ENCODE results near the gene TARS2. TPM values are rescaled to one million over a fixed set of nuclear protein-coding genes. Genes with fewer than 3 reads are reported as not detected.

TARS2 gene
- polyA plus RNA-seq, 1 of the 3 experiments (the other 2 are of a cell fraction), result 22.2 TPM

DNA sequence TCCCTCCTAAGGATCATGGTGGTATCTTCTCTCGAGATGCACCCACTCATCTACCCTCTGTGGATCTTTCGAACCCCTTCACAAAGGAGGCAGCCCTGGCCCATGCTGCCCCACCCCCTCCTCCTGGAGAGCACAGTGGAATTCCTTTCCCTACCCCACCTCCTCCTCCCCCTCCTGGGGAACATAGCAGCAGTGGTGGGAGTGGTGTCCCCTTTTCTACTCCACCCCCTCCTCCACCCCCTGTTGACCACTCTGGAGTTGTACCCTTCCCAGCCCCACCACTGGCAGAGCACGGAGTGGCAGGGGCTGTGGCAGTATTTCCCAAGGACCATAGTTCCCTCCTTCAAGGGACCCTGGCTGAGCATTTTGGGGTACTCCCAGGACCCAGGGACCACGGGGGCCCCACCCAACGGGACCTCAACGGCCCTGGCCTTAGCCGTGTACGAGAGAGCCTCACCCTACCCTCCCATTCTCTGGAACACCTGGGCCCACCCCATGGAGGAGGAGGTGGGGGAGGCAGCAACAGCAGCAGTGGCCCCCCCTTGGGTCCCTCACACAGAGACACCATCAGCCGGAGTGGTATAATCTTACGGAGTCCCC, 14.5 kb upstream of the TARS2 start:
- peaks cover 24 to 53% of the 10 kb centered on the region in 2 experiments for H3K36me3 ChIP-seq (replicated peaks in 1 of 2; ENCODE audit: control insufficient read depth in 1 of 2, insufficient read depth in 2 of 2, low read length in 1 of 2)

DNA sequence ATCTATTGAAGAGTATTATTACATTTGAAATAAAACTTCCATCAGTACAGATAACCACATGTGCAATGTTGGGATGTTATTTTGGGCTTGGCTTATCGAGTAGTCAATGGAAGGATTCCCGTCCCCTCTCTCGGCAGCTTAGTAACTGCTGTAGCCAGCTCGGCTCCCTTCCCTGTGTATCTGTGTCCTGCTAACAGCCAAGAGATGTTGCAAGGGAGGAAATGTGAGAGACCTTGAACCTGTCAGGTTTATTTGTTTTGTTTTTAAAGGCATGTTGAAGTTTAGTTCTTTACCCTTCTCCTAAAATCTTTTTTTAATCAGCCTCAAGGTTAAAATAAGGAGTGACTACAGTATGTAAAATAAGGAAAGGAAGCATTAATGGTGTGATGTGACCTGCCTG, 13.6 kb upstream of the TARS2 start:
- no peaks in the 10 kb centered on the region for H3F3A ChIP-seq (replicated peaks; ENCODE audit: insufficient read depth)
- H3K27ac ChIP-seq (ENCODE audit: low read depth in 2 of 2, low read length in 1 of 2), result no peak overlapping the region
- WGBS (ENCODE audit: low lambda C conversion rate), result 96% methylated on average over 4 of the region's 4 CpGs
- H3K9me2 ChIP-seq, result no peaks in the 10 kb centered on the region
- H3K4me2 ChIP-seq, result no peak overlapping the region
- H3K36me3 ChIP-seq (replicated peaks in 1 of 2; ENCODE audit: control insufficient read depth in 1 of 2, insufficient read depth in 2 of 2, low read length in 1 of 2), result peaks cover 24 to 53% of the 10 kb centered on the region in 2 experiments
- no peaks in the 10 kb centered on the region for H3K79me2 ChIP-seq (ENCODE audit: insufficient read depth)
- H3K9ac ChIP-seq, result no peak overlapping the region
- no peak overlapping the region for H2AFZ ChIP-seq (ENCODE audit: low read depth)
- DNase-seq, result no peak
- CTCF ChIA-PET, result interaction anchor here (1.7 kb wide), 1 partner anchor 59 kb away, joined by 5 read pairs; no protein-coding TSS in a partner anchor
- TF ChIP-seq, protein P1, sequence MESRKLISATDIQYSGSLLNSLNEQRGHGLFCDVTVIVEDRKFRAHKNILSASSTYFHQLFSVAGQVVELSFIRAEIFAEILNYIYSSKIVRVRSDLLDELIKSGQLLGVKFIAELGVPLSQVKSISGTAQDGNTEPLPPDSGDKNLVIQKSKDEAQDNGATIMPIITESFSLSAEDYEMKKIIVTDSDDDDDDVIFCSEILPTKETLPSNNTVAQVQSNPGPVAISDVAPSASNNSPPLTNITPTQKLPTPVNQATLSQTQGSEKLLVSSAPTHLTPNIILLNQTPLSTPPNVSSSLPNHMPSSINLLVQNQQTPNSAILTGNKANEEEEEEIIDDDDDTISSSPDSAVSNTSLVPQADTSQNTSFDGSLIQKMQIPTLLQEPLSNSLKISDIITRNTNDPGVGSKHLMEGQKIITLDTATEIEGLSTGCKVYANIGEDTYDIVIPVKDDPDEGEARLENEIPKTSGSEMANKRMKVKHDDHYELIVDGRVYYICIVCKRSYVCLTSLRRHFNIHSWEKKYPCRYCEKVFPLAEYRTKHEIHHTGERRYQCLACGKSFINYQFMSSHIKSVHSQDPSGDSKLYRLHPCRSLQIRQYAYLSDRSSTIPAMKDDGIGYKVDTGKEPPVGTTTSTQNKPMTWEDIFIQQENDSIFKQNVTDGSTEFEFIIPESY (IDR thresholded peaks at IDR 0.05; ENCODE audit: borderline replicate concordance, low read depth), result no peak
- H3K4me3 ChIP-seq (ENCODE audit: low read depth in 2 of 2, low read length in 1 of 2), result no peak overlapping the region
- no peaks in the 10 kb centered on the region for H3K27me3 ChIP-seq (ENCODE audit: insufficient read depth)
- no peaks in the 10 kb centered on the region; a peak in 1 of 4 replicates for H3K4me1 ChIP-seq (ENCODE audit: control insufficient read depth in 1 of 2, insufficient read depth in 2 of 2, low read depth in 1 of 2, low read length in 1 of 2)
- no peaks in the 10 kb centered on the region for H3K9me3 ChIP-seq
- no peaks in the 10 kb centered on the region for H4K20me1 ChIP-seq (ENCODE audit: insufficient read depth)
- POLR2A ChIA-PET, result no interaction called here

More for the DNA sequence above, 14.5 kb upstream of the TARS2 start:
- POLR2A ChIA-PET, result no interaction called here
- no peak for TF ChIP-seq JUND (IDR thresholded peaks at IDR 0.05)
- TF ChIP-seq, protein P2, sequence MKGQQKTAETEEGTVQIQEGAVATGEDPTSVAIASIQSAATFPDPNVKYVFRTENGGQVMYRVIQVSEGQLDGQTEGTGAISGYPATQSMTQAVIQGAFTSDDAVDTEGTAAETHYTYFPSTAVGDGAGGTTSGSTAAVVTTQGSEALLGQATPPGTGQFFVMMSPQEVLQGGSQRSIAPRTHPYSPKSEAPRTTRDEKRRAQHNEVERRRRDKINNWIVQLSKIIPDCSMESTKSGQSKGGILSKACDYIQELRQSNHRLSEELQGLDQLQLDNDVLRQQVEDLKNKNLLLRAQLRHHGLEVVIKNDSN (IDR thresholded peaks at IDR 0.05; ENCODE audit: borderline replicate concordance, low read depth), result no peak
- TF ChIP-seq FOSL2 (IDR thresholded peaks at IDR 0.05; ENCODE audit: borderline replicate concordance, low read depth), result no peak
- no peak overlapping the region for H3K4me3 ChIP-seq (ENCODE audit: low read depth in 2 of 2, low read length in 1 of 2)
- no peaks in the 10 kb centered on the region for H3K79me2 ChIP-seq (ENCODE audit: insufficient read depth)
- H3K9ac ChIP-seq, result no peak overlapping the region
- no peak overlapping the region for H3K27ac ChIP-seq (ENCODE audit: low read depth in 2 of 2, low read length in 1 of 2)
- CTCF ChIA-PET, result no interaction called here
- no peaks in the 10 kb centered on the region for H3K27me3 ChIP-seq (ENCODE audit: insufficient read depth)
- no peak for DNase-seq
- 100% methylated on average over 3 of the region's 10 CpGs for WGBS (ENCODE audit: low lambda C conversion rate)
- H3F3A ChIP-seq (replicated peaks; ENCODE audit: insufficient read depth), result no peaks in the 10 kb centered on the region
- no peaks in the 10 kb centered on the region for H4K20me1 ChIP-seq (ENCODE audit: insufficient read depth)
- H3K9me3 ChIP-seq, result no peaks in the 10 kb centered on the region
- H2AFZ ChIP-seq (ENCODE audit: low read depth), result no peak overlapping the region
- H3K4me1 ChIP-seq (ENCODE audit: control insufficient read depth in 1 of 2, insufficient read depth in 2 of 2, low read depth in 1 of 2, low read length in 1 of 2), result no peaks in the 10 kb centered on the region; a peak in 1 of 4 replicates
- no peak overlapping the region for H3K4me2 ChIP-seq
- H3K9me2 ChIP-seq, result no peaks in the 10 kb centered on the region

DNA sequence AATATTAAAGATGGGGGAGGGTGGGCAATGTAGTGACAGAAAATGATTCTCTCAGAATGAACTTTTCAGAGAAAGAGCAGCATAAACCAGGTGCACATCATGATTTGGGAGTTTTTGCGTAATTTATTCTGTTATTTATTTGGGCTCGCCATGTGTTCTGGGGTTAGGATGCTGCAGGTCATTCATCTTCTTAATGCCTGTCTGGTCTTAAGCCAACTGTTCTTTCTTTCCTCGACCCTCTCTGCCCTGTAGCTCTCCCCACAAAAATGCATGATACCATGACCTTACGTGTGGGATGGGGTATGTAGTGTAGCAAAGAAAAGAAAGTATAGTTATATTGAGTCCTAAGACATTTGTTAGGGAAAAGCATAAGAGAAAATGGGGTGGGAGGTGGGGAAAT, 12.3 kb upstream of the TARS2 start:
- 65% methylated on average over 4 of the region's 4 CpGs for WGBS (ENCODE audit: low lambda C conversion rate)
- H3K79me2 ChIP-seq (ENCODE audit: insufficient read depth), result no peaks in the 10 kb centered on the region
- peaks cover 21 to 52% of the 10 kb centered on the region in 2 experiments for H3K36me3 ChIP-seq (replicated peaks in 1 of 2; ENCODE audit: control insufficient read depth in 1 of 2, insufficient read depth in 2 of 2, low read length in 1 of 2)
- ChIA-PET POLR2A (no interaction called here), CTCF (interaction anchor here (1.7 kb wide), 1 partner anchor 58 kb away, joined by 5 read pairs; no protein-coding TSS in a partner anchor)
- no peaks in the 10 kb centered on the region for H3K9me2 ChIP-seq
- no peak overlapping the region for H3K9ac ChIP-seq
- no peaks in the 10 kb centered on the region for H3K9me3 ChIP-seq
- no peak overlapping the region for H3K4me2 ChIP-seq
- H2AFZ ChIP-seq (ENCODE audit: low read depth), result no peak overlapping the region
- H3F3A ChIP-seq (replicated peaks; ENCODE audit: insufficient read depth), result no peaks in the 10 kb centered on the region
- H3K27me3 ChIP-seq (ENCODE audit: insufficient read depth), result no peaks in the 10 kb centered on the region
- H4K20me1 ChIP-seq (ENCODE audit: insufficient read depth), result no peaks in the 10 kb centered on the region
- H3K4me1 ChIP-seq (ENCODE audit: control insufficient read depth in 1 of 2, insufficient read depth in 2 of 2, low read depth in 1 of 2, low read length in 1 of 2), result no peaks in the 10 kb centered on the region; a peak in 1 of 4 replicates
- H3K4me3 ChIP-seq (ENCODE audit: low read depth in 2 of 2, low read length in 1 of 2), result no peak overlapping the region
- TF ChIP-seq, protein P3, sequence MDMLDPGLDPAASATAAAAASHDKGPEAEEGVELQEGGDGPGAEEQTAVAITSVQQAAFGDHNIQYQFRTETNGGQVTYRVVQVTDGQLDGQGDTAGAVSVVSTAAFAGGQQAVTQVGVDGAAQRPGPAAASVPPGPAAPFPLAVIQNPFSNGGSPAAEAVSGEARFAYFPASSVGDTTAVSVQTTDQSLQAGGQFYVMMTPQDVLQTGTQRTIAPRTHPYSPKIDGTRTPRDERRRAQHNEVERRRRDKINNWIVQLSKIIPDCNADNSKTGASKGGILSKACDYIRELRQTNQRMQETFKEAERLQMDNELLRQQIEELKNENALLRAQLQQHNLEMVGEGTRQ (IDR thresholded peaks at IDR 0.05; ENCODE audit: borderline replicate concordance, low read depth, low read length), result no peak
- no peak for TF ChIP-seq ELF1 (IDR thresholded peaks at IDR 0.05)
- TF ChIP-seq SMC3 (IDR thresholded peaks at IDR 0.05; ENCODE audit: low read depth, low read length), result no peak
- TF ChIP-seq RXRA (IDR thresholded peaks at IDR 0.05; ENCODE audit: borderline replicate concordance, low read depth), result no peak
- no peak overlapping the region for H3K27ac ChIP-seq (ENCODE audit: low read depth in 2 of 2, low read length in 1 of 2)
- DNase-seq, result no peak
